HAP-1 (cell line): ENCODE results near the gene S100Z.
"Not testable (repeated sequence)": the region's sequence is repeated elsewhere in the genome, so short reads cannot be mapped to it uniquely, and the experiment has no call there.

Experiments used
- DNase-seq, 2 experiments: peaks; one replicate each; pipeline ENCODE4 v3.0.0-alpha.2; 2016 to 2020; ENCODE audit warnings: low spot score in 2 of 2
- H3K27me3 ChIP-seq: fragments of 250-450 bp; sonication (Bioruptor Pico); 2 replicates; pipeline ENCODE4 v1.5.1; 2020; ENCODE audit warnings: low read depth, mild to moderate bottlenecking, moderate library complexity
- H3K36me3 ChIP-seq: fragments of 250-450 bp; sonication (Bioruptor Pico); replicated peaks from 2 replicates; pipeline ENCODE4 v1.5.1; 2020; ENCODE audit warnings: mild to moderate bottlenecking
- H3K4me1 ChIP-seq: fragments of 250-450 bp; sonication (Bioruptor Pico); 2 replicates; pipeline ENCODE4 v1.5.1; 2020; ENCODE audit warnings: mild to moderate bottlenecking
- H3K4me3 ChIP-seq: fragments of 250-450 bp; sonication (Bioruptor Pico); 2 replicates; pipeline ENCODE4 v1.5.1; 2020; ENCODE audit warnings: mild to moderate bottlenecking, moderate library complexity
- H3K9me3 ChIP-seq: fragments of 250-450 bp; sonication (Bioruptor Pico); 2 replicates; pipeline ENCODE4 v1.5.1; 2020; ENCODE audit warnings: mild to moderate bottlenecking, moderate library complexity
- in situ Hi-C: fragments of 300-500 bp; cut with MboI; formaldehyde crosslinking; loops from 3 replicates; pipeline ENCODE4 v1.14.3; 2020; ENCODE audit warnings: low sequenced_read_pairs, inconsistent platforms, mixed read lengths

Gene S100Z

GRCh38 chr5:76849419-76850291 lies at the start of gene S100Z:
Gene S100Z, plus strand, starts transcription at chr5:76850014. Its CDS starts 25,346 bp downstream, at chr5:76875360.
- DNase-seq: no peak
- Histone ChIP-seq H3K4me3 (no peak within 1 kb of the TSS), H3K27me3 (no peaks in the 10 kb centered on the region), H3K9me3 (no peaks in the 10 kb centered on the region), H3K4me1 (no peaks in the 10 kb centered on the region), H3K36me3 (no peaks in the 10 kb centered on the region)
- in situ Hi-C loops: no loop called here

- Histone ChIP-seq H3K9me3 (no peaks in the 10 kb centered on the region), H3K27me3 (no peaks in the 10 kb centered on the region), H3K4me1 (peaks cover 4% of the 10 kb centered on the region), H3K36me3 (no peaks in the 10 kb centered on the region), H3K4me3 (no peak overlapping the region)
- in situ Hi-C loops: no loop called here
- DNase-seq: no peak
These were observed 49.2 kb upstream of the S100Z start for GRCh38 chr5:76800579-76800978.

- no peak overlapping the region for H3K4me3 ChIP-seq
- no peaks in the 10 kb centered on the region for H3K9me3 ChIP-seq
- H3K36me3 ChIP-seq: no peaks in the 10 kb centered on the region
- H3K27me3 ChIP-seq: no peaks in the 10 kb centered on the region
- peaks cover 12% of the 10 kb centered on the region for H3K4me1 ChIP-seq
- DNase-seq: no peak
- in situ Hi-C loops: no loop called here
These were observed 48.5 kb upstream of the S100Z start for GRCh38 chr5:76801159-76801802.

- in situ Hi-C loops: no loop called here
- H3K4me1 ChIP-seq: peaks cover 16% of the 10 kb centered on the region
- DNase-seq: no peak
- H3K9me3 ChIP-seq: no peaks in the 10 kb centered on the region
- no peaks in the 10 kb centered on the region for H3K36me3 ChIP-seq
- H3K4me3 ChIP-seq: no peak overlapping the region
- H3K27me3 ChIP-seq: no peaks in the 10 kb centered on the region
These were observed 48.0 kb upstream of the S100Z start for GRCh38 chr5:76801803-76802195.

GRCh38 chr5:76804266-76804665 lies 45.5 kb upstream of the S100Z start:
- Histone ChIP-seq H3K4me1 (peaks cover 36% of the 10 kb centered on the region), H3K27me3 (no peaks in the 10 kb centered on the region), H3K9me3 (no peaks in the 10 kb centered on the region), H3K36me3 (no peaks in the 10 kb centered on the region), H3K4me3 (no peak overlapping the region)
- no peak for DNase-seq
- in situ Hi-C loops: no loop called here

- no peaks in the 10 kb centered on the region for H3K9me3 ChIP-seq
- peaks cover 37% of the 10 kb centered on the region for H3K4me1 ChIP-seq
- no peak overlapping the region for H3K4me3 ChIP-seq
- no peaks in the 10 kb centered on the region for H3K27me3 ChIP-seq
- DNase-seq: no peak
- in situ Hi-C loops: no loop called here
- no peaks in the 10 kb centered on the region for H3K36me3 ChIP-seq
These were observed 43.9 kb upstream of the S100Z start for GRCh38 chr5:76805821-76806505.

- H3K9me3 ChIP-seq: no peaks in the 10 kb centered on the region
- H3K36me3 ChIP-seq: no peaks in the 10 kb centered on the region
- peak; percentile 57 to 98 for DNase-seq
- in situ Hi-C loops: no loop called here
- H3K4me3 ChIP-seq: no peak overlapping the region
- H3K4me1 ChIP-seq: peaks cover 37% of the 10 kb centered on the region
- H3K27me3 ChIP-seq: no peaks in the 10 kb centered on the region
These were observed 42.5 kb upstream of the S100Z start for GRCh38 chr5:76807296-76807695.

GRCh38 chr5:76808141-76808691 lies 41.6 kb upstream of the S100Z start:
- DNase-seq: peak; percentile 93 to 98
- in situ Hi-C loops: no loop called here
- Histone ChIP-seq H3K27me3 (no peaks in the 10 kb centered on the region), H3K36me3 (no peaks in the 10 kb centered on the region), H3K4me3 (no peak overlapping the region), H3K9me3 (no peaks in the 10 kb centered on the region), H3K4me1 (peaks cover 37% of the 10 kb centered on the region)

- in situ Hi-C loops: no loop called here
- Histone ChIP-seq H3K27me3 (no peaks in the 10 kb centered on the region), H3K4me3 (no peak overlapping the region), H3K9me3 (no peaks in the 10 kb centered on the region), H3K36me3 (no peaks in the 10 kb centered on the region), H3K4me1 (peaks cover 37% of the 10 kb centered on the region)
- DNase-seq: no peak
These were observed 40.7 kb upstream of the S100Z start for GRCh38 chr5:76809141-76809540.

GRCh38 chr5:76810236-76810635 lies 39.6 kb upstream of the S100Z start:
- no peak for DNase-seq
- no peaks in the 10 kb centered on the region for H3K27me3 ChIP-seq
- H3K36me3 ChIP-seq: no peaks in the 10 kb centered on the region
- no peak overlapping the region for H3K4me3 ChIP-seq
- peaks cover 36% of the 10 kb centered on the region for H3K4me1 ChIP-seq
- in situ Hi-C loops: no loop called here
- no peaks in the 10 kb centered on the region for H3K9me3 ChIP-seq

GRCh38 chr5:76811214-76811613 lies 38.6 kb upstream of the S100Z start:
- no peak overlapping the region for H3K4me3 ChIP-seq
- H3K27me3 ChIP-seq: no peaks in the 10 kb centered on the region
- no peak for DNase-seq
- in situ Hi-C loops: no loop called here
- H3K9me3 ChIP-seq: no peaks in the 10 kb centered on the region
- no peaks in the 10 kb centered on the region for H3K36me3 ChIP-seq
- H3K4me1 ChIP-seq: peaks cover 26% of the 10 kb centered on the region

GRCh38 chr5:76812209-76812608 lies 37.6 kb upstream of the S100Z start:
- in situ Hi-C loops, H3K27me3 ChIP-seq, DNase-seq, H3K9me3 ChIP-seq, H3K36me3 ChIP-seq, H3K4me3 ChIP-seq: not testable (repeated sequence)
- H3K4me1 ChIP-seq: peaks cover 18% of the 10 kb centered on the region

GRCh38 chr5:76813982-76814562 lies 35.7 kb upstream of the S100Z start:
- H3K36me3 ChIP-seq: no peaks in the 10 kb centered on the region
- peaks cover 6% of the 10 kb centered on the region for H3K4me1 ChIP-seq
- no peak for DNase-seq
- H3K4me3 ChIP-seq: no peak overlapping the region
- no peaks in the 10 kb centered on the region for H3K9me3 ChIP-seq
- in situ Hi-C loops: no loop called here
- no peaks in the 10 kb centered on the region for H3K27me3 ChIP-seq
